Kidney (tissue), 14 donors: ENCODE data around the gene PCSK5. TPM values are rescaled to one million over a fixed set of nuclear protein-coding genes. Genes with fewer than 3 reads are reported as not detected.

Experiments
- DNase-seq, 5 donors: peaks; one replicate each; pipeline ENCODE4 v3.0.0-alpha.2; 2013 to 2020
- FAIRE-seq: peaks from 2 replicates; lab custom pipeline; 2012; peaks lifted over from hg19 to GRCh38; lab: Jason Lieb, UNC
- H3K27ac ChIP-seq, 2 donors: one replicate each; pipeline ENCODE4 v1.7.0; 2013; ENCODE audit warnings: low read depth in 2 of 2, low read length in 2 of 2, inconsistent platforms in 1 of 2
- H3K27me3 ChIP-seq: one replicate; pipeline ENCODE4 v1.7.1; 2013; ENCODE audit warnings: low read length, inconsistent platforms; ENCODE audit not compliant: control insufficient read depth, insufficient read depth
- H3K36me3 ChIP-seq, 3 donors: one replicate each; pipeline versions ENCODE4 v1.7.0 to v1.7.1; 2013; ENCODE audit warnings: low read length in 3 of 3, control low read depth in 1 of 3, inconsistent platforms in 1 of 3; ENCODE audit not compliant: insufficient read depth in 3 of 3, control insufficient read depth in 2 of 3
- H3K4me1 ChIP-seq, 3 donors: one replicate each; pipeline versions ENCODE4 v1.7.0 to v1.7.1; 2013; ENCODE audit warnings: low read length in 3 of 3, inconsistent platforms in 1 of 3, low read depth in 1 of 3; ENCODE audit not compliant: control insufficient read depth in 2 of 3, insufficient read depth in 2 of 3
- H3K4me3 ChIP-seq, 3 donors: one replicate each; pipeline versions ENCODE4 v1.7.0 to v1.8.1; 2013; ENCODE audit warnings: low read length in 3 of 3, control low read depth in 1 of 3, inconsistent platforms in 1 of 3
- H3K9ac ChIP-seq, 3 donors: one replicate each; pipeline versions ENCODE4 v1.7.0 to v1.7.1; 2013; ENCODE audit warnings: low read length in 3 of 3, control low read depth in 1 of 3, inconsistent platforms in 1 of 3
- H3K9me3 ChIP-seq, 3 donors: one replicate each; pipeline versions ENCODE4 v1.7.0 to v1.7.1; 2013; ENCODE audit warnings: low read length in 3 of 3, control low read depth in 1 of 3, inconsistent platforms in 1 of 3; ENCODE audit not compliant: control insufficient read depth in 2 of 3, insufficient read depth in 1 of 3
- intact Hi-C: fragments of 100-400 bp; cut with DNase I; formaldehyde crosslinking; loops from one replicate; pipeline ENCODE4 v1.11.1; 2022
- polyA plus RNA-seq: library from polyadenylated mRNA; stranded (reverse); fragments of 350-450 nt; fragmentation: Illumina TruSeq; extraction: RNeasy Lipid Tissue Mini Kit (QIAGEN cat#74804); gene quantifications from one replicate; pipeline ENCODE4 v1.2.3, GENCODE V29; 2014; ENCODE audit warnings: low read depth, low replicate concordance; ENCODE audit not compliant: insufficient read depth
- total RNA-seq: library from RNA; stranded (reverse); fragmentation: NEBNext Ultra II Directional; extraction: Animal tissue kit (Norgen Biotek cat#: 25700); gene quantifications from one replicate; pipeline ENCODE4 v1.2.1, GENCODE V29; 2021
- TF ChIP-seq, protein P1 (sequence below): IDR thresholded peaks from 3 replicates; pipeline ENCODE4 v1.5.1; 2012; ENCODE audit warnings: mild to moderate bottlenecking, moderate library complexity, borderline replicate concordance; ENCODE audit not compliant: insufficient read depth; ENCODE audit errors: extremely low read depth
- donor health status: control.
- donor health status: control.
- donor health status: control.
- donor health status: control.
- donor health status: control.
- donor health status: DM: yes; HTN: yes; CAD: no.
- donor health status: Normal renal cell carcinoma (clear cell type).

PCSK5 gene
- total and polyA plus RNA-seq, 2 donors from 2014 or later, result 1.6 to 14.7 TPM

DNA sequence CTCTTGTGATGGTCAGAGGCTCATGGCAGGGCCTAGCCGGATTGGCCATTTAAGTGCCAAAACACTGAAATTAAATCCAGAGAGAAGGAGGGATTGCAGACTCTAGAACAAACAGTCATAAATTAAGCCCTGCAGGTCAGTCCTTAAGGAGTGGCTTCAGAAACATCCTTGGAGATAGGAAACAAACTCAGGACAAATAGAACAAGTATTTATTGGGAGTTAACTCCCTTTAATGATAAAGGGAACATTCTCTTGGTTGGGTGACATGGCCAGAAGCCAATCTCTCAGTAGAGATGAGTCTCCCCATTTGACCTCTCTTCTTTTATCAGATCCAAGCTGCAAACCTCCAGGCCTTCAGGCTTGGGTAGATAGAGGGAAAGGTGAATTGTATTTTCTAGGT is 17.4 kb downstream of the PCSK5 start:
- FAIRE-seq, result no peak
- Histone ChIP-seq H3K27ac (no peak overlapping the region), H3K36me3 (no peaks in the 10 kb centered on the region), H3K4me3 (no peak overlapping the region), H3K9me3 (no peaks in the 10 kb centered on the region), H3K27me3 (no peaks in the 10 kb centered on the region), H3K9ac (no peak overlapping the region), H3K4me1 (no peaks in the 10 kb centered on the region)
- TF ChIP-seq, protein P1, sequence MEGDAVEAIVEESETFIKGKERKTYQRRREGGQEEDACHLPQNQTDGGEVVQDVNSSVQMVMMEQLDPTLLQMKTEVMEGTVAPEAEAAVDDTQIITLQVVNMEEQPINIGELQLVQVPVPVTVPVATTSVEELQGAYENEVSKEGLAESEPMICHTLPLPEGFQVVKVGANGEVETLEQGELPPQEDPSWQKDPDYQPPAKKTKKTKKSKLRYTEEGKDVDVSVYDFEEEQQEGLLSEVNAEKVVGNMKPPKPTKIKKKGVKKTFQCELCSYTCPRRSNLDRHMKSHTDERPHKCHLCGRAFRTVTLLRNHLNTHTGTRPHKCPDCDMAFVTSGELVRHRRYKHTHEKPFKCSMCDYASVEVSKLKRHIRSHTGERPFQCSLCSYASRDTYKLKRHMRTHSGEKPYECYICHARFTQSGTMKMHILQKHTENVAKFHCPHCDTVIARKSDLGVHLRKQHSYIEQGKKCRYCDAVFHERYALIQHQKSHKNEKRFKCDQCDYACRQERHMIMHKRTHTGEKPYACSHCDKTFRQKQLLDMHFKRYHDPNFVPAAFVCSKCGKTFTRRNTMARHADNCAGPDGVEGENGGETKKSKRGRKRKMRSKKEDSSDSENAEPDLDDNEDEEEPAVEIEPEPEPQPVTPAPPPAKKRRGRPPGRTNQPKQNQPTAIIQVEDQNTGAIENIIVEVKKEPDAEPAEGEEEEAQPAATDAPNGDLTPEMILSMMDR, result no peak
- intact Hi-C loops, result no loop called here
- no peak for DNase-seq

DNA sequence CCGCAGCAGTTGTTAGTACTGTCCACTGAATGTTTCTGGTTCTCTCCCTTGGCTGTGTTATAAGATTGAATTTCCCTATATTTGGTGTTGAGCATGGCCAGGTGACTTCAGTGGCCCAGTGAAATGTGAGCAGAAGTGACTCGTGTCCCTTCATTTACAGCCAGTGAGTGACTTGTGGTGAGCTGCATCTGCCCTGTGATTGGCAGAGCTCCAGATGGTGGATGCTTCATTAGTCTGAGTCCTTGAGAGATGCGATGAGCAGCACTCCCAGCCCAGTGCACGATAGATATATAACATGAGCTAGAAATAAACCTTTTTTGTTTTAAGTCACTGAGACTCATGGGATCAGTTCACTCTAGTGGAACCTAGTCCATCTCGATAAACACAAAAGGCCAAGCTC is 19.3 kb downstream of the PCSK5 start:
- Histone ChIP-seq H3K4me1 (peaks cover 0 to 2% (median under 1%) of the 10 kb centered on the region in 3 donors), H3K27me3 (no peaks in the 10 kb centered on the region), H3K9me3 (no peaks in the 10 kb centered on the region), H3K27ac (no peak overlapping the region), H3K36me3 (no peaks in the 10 kb centered on the region), H3K4me3 (no peak overlapping the region), H3K9ac (no peak overlapping the region)
- TF ChIP-seq, protein P1, result no peak
- DNase-seq (peak in 2 of 5 donors; percentile 30 to 54), FAIRE-seq (no peak)
- intact Hi-C loops, result no loop called here

DNA sequence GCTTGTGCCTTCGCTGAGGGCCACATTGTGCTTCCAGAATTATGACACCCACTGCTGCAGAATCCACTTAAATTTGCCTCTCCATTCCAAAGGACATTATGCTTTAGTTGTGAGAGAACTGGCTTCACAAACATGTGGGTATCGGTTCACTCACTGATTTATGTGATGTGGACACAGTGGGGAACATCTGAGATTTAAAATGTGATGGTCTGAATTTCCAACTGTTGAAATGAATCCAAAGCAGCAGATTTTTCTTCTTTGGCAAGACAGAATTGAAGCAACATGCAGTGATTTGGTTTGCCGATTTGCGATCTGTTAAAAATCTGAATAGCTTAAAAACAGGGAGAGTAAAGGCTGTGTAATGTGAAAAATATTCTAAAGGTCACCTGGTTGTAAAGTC is 20.3 kb downstream of the PCSK5 start:
- H3K36me3 ChIP-seq, result no peaks in the 10 kb centered on the region
- peak in 2 of 5 donors; percentile 33 to 40 for DNase-seq
- no peaks in the 10 kb centered on the region for H3K9me3 ChIP-seq
- H3K4me3 ChIP-seq, result no peak overlapping the region
- no peak for FAIRE-seq
- no peak overlapping the region for H3K27ac ChIP-seq
- no peak overlapping the region for H3K9ac ChIP-seq
- H3K27me3 ChIP-seq, result no peaks in the 10 kb centered on the region
- TF ChIP-seq, protein P1, result no peak
- intact Hi-C loops, result no loop called here
- H3K4me1 ChIP-seq, result peaks cover 0 to 4% (median 4%) of the 10 kb centered on the region in 3 donors

DNA sequence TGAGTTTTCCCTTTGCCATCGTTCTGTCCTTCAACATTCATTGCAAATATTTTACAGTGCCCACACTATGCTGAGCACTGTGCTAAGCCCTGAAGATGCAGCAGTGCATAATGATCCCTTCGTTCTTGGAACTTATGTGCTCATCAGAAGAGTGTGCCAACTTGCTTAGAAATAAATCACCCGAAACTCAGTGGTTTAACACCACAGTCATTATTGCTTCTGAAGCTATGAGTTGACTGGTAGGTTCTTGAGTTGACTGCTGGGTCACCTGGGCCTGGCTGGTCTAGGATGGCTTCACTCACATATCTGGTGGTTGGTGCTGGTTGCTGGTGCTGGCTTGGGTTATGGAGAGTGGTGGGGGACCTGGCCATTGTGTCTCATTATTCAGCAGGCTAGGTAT is 20.9 kb downstream of the PCSK5 start:
- intact Hi-C loops, result no loop called here
- no peaks in the 10 kb centered on the region for H3K9me3 ChIP-seq
- peaks cover 0 to 4% (median 4%) of the 10 kb centered on the region in 3 donors for H3K4me1 ChIP-seq

More for the DNA sequence above, 20.9 kb downstream of the PCSK5 start:
- no peak overlapping the region for H3K9ac ChIP-seq
- DNase-seq, result no peak
- H3K36me3 ChIP-seq, result no peaks in the 10 kb centered on the region
- no peak overlapping the region for H3K4me3 ChIP-seq
- no peak overlapping the region for H3K27ac ChIP-seq
- no peaks in the 10 kb centered on the region for H3K27me3 ChIP-seq
- FAIRE-seq, result no peak
- TF ChIP-seq, protein P1, result no peak
